ENCODE measurements around the gene DACH2.

The DACH2 gene

DNA sequence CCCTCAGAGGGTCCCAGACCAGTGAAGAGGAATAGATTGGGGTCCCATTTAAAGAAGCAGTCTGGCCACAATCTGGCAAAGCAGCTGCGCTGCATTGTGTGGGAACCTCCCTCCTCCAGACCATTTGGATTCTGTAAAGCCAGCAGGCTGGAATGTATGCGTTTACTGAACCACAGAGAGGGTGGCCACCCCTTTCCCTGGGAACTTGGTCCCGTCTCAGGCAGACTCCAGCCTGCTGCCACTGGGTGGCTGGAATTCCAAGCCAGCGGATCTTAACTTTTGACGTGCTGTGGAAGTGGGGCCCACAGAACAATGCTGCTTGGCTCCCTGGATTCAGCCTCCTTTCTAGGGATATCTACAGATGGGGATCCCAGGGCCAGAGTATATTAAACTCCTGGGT, 307.2 kb downstream of the DACH2 start:
- H3K4me2 ChIP-seq (ENCODE audit: low read length): no peak overlapping the region
- H2BK15ac ChIP-seq (replicated peaks; ENCODE audit: low read depth): no peak overlapping the region
- H3K79me2 ChIP-seq (ENCODE audit: control insufficient read depth, insufficient read depth, low read length): no peaks in the 10 kb centered on the region
- H3K36me3 ChIP-seq (ENCODE audit: control insufficient read depth, insufficient read depth, low read length): no peaks in the 10 kb centered on the region
- H4K8ac ChIP-seq (ENCODE audit: low read depth, low read length): no peak overlapping the region
- H3K27ac ChIP-seq (ENCODE audit: low read depth, low read length): no peak overlapping the region
- no peaks in the 10 kb centered on the region for H3K4me1 ChIP-seq (ENCODE audit: control insufficient read depth, low read depth, low read length)
- no peak overlapping the region for H2BK120ac ChIP-seq (ENCODE audit: low read depth, low read length)
- H3K23ac ChIP-seq (ENCODE audit: low read length): no peak overlapping the region
- H3K9ac ChIP-seq (ENCODE audit: low read length): no peak overlapping the region
- no peak overlapping the region for H3K4me3 ChIP-seq (ENCODE audit: low read length)
- H3K4ac ChIP-seq (ENCODE audit: low read depth, low read length): no peak overlapping the region
- no peak overlapping the region for H4K5ac ChIP-seq (ENCODE audit: low read length)
- H2BK5ac ChIP-seq (ENCODE audit: low read length): no peak overlapping the region
- H3K79me1 ChIP-seq (ENCODE audit: low read length): no peaks in the 10 kb centered on the region
- no peak overlapping the region for H3K56ac ChIP-seq (ENCODE audit: low read length)
- H2AK5ac ChIP-seq (ENCODE audit: low read length): no peak overlapping the region
- peak; percentile 14 for DNase-seq
- no peaks in the 10 kb centered on the region for H3K27me3 ChIP-seq (ENCODE audit: insufficient read depth, low read length, poor library complexity)
- no peak overlapping the region for H3K18ac ChIP-seq (ENCODE audit: low read length)
- WGBS (ENCODE audit: extremely low coverage, insufficient coverage, low lambda C conversion rate): no CpG with 5 or more reads among the region's 5 CpGs

DNA sequence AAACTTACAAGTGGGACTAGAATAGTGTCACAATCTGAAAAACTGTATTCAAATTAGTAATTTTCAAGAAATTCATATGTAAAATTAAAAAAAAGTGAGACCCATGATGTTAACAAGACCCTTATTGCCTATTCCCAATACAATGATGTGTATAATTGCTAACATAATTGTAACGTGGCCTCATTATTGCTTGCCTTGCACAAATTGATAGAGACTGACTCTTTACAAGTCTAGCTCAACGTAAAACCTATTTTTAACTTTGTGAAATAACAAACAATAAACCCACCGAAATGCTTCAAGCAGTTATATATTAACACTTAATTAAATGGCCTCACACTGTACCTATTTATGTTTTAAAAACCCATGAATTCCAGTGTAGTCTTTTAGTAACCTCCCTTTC, 312.5 kb downstream of the DACH2 start:
- H3K27me3 ChIP-seq (ENCODE audit: insufficient read depth, low read length, poor library complexity): no peaks in the 10 kb centered on the region
- H3K18ac ChIP-seq (ENCODE audit: low read length): no peak overlapping the region
- no peak overlapping the region for H3K4ac ChIP-seq (ENCODE audit: low read depth, low read length)
- H3K23ac ChIP-seq (ENCODE audit: low read length): no peak overlapping the region
- no peaks in the 10 kb centered on the region for H3K79me1 ChIP-seq (ENCODE audit: low read length)
- H2BK15ac ChIP-seq (replicated peaks; ENCODE audit: low read depth): no peak overlapping the region
- no peak overlapping the region for H3K27ac ChIP-seq (ENCODE audit: low read depth, low read length)
- no peak overlapping the region for H2BK5ac ChIP-seq (ENCODE audit: low read length)
- no peaks in the 10 kb centered on the region for H3K4me1 ChIP-seq (ENCODE audit: control insufficient read depth, low read depth, low read length)
- H4K8ac ChIP-seq (ENCODE audit: low read depth, low read length): no peak overlapping the region
- no peak for DNase-seq
- H3K4me2 ChIP-seq (ENCODE audit: low read length): no peak overlapping the region
- H3K36me3 ChIP-seq (ENCODE audit: control insufficient read depth, insufficient read depth, low read length): no peaks in the 10 kb centered on the region
- H2BK120ac ChIP-seq (ENCODE audit: low read depth, low read length): no peak overlapping the region
- no peak overlapping the region for H3K9ac ChIP-seq (ENCODE audit: low read length)
- no peak overlapping the region for H3K56ac ChIP-seq (ENCODE audit: low read length)
- no peak overlapping the region for H3K4me3 ChIP-seq (ENCODE audit: low read length)
- no peak overlapping the region for H2AK5ac ChIP-seq (ENCODE audit: low read length)
- no CpG with 5 or more reads among the region's 3 CpGs for WGBS (ENCODE audit: extremely low coverage, insufficient coverage, low lambda C conversion rate)
- H3K79me2 ChIP-seq (ENCODE audit: control insufficient read depth, insufficient read depth, low read length): no peaks in the 10 kb centered on the region
- H4K5ac ChIP-seq (ENCODE audit: low read length): no peak overlapping the region

DNA sequence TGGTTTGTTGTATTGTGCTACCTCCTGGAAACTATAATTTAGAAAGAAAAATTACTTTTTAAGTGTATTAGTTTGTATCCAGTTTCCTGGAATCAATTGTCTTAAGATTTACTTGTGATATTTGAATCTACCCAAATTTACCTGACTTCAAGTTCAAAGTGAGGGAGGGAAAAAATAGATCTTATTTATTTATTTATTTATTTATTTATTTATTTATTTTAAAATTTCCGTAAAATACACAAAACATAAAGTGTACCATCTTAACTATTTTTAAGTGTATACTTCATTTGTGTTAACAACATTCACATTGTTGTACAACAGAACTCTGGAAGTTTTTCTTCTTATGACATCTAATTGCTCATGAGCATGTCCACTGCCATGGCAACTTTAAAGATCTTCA, 356.0 kb downstream of the DACH2 start:
- Histone ChIP-seq H3K4me3 (ENCODE audit: low read length) (no peak overlapping the region), H3K56ac (ENCODE audit: low read length) (no peak overlapping the region), H3K4ac (ENCODE audit: low read depth, low read length) (no peak overlapping the region), H3K79me1 (ENCODE audit: low read length) (no peaks in the 10 kb centered on the region), H2BK5ac (ENCODE audit: low read length) (no peak overlapping the region), H3K36me3 (ENCODE audit: control insufficient read depth, insufficient read depth, low read length) (no peaks in the 10 kb centered on the region), H4K5ac (ENCODE audit: low read length) (no peak overlapping the region), H3K79me2 (ENCODE audit: control insufficient read depth, insufficient read depth, low read length) (no peaks in the 10 kb centered on the region), H3K9ac (ENCODE audit: low read length) (no peak overlapping the region), H3K18ac (ENCODE audit: low read length) (no peak overlapping the region), H4K8ac (ENCODE audit: low read depth, low read length) (no peak overlapping the region), H3K4me1 (ENCODE audit: control insufficient read depth, low read depth, low read length) (no peaks in the 10 kb centered on the region), H2BK15ac (replicated peaks; ENCODE audit: low read depth) (no peak overlapping the region), H3K23ac (ENCODE audit: low read length) (no peak overlapping the region), H2BK120ac (ENCODE audit: low read depth, low read length) (no peak overlapping the region), H2AK5ac (ENCODE audit: low read length) (no peak overlapping the region), H3K27me3 (ENCODE audit: insufficient read depth, low read length, poor library complexity) (no peaks in the 10 kb centered on the region), H3K27ac (ENCODE audit: low read depth, low read length) (no peak overlapping the region), H3K4me2 (ENCODE audit: low read length) (no peak overlapping the region)
- DNase-seq: no peak
- no CpG with 5 or more reads among the region's 1 CpG for WGBS (ENCODE audit: extremely low coverage, insufficient coverage, low lambda C conversion rate)

DNA sequence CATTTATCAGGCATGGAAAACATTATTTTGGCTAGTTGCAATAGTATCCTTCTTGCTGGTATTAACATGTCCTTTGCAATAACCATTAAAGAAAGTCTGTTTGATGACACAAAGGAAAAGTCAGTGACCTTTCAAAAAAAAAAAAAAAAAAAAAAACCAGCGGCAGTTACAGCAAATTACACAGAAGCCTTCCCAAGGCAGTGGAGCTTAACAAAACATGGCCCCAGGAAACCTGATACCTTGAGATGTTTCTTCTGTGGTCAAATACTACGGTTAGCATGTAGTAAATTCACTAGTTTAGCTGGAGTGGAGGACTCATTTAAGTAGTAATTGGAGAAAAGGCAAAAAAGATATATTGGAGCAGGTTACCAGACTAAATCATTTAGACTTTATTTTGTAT, 359.1 kb downstream of the DACH2 start:
- Histone ChIP-seq H3K23ac (ENCODE audit: low read length) (no peak overlapping the region), H3K27ac (ENCODE audit: low read depth, low read length) (no peak overlapping the region), H2BK120ac (ENCODE audit: low read depth, low read length) (no peak overlapping the region), H3K18ac (ENCODE audit: low read length) (no peak overlapping the region), H3K56ac (ENCODE audit: low read length) (no peak overlapping the region), H3K79me2 (ENCODE audit: control insufficient read depth, insufficient read depth, low read length) (no peaks in the 10 kb centered on the region), H3K4ac (ENCODE audit: low read depth, low read length) (no peak overlapping the region), H3K36me3 (ENCODE audit: control insufficient read depth, insufficient read depth, low read length) (no peaks in the 10 kb centered on the region), H3K27me3 (ENCODE audit: insufficient read depth, low read length, poor library complexity) (no peaks in the 10 kb centered on the region), H3K9ac (ENCODE audit: low read length) (no peak overlapping the region), H3K4me2 (ENCODE audit: low read length) (no peak overlapping the region), H3K4me1 (ENCODE audit: control insufficient read depth, low read depth, low read length) (no peaks in the 10 kb centered on the region), H2BK15ac (replicated peaks; ENCODE audit: low read depth) (no peak overlapping the region), H3K4me3 (ENCODE audit: low read length) (no peak overlapping the region), H4K8ac (ENCODE audit: low read depth, low read length) (no peak overlapping the region), H4K5ac (ENCODE audit: low read length) (no peak overlapping the region), H3K79me1 (ENCODE audit: low read length) (no peaks in the 10 kb centered on the region), H2AK5ac (ENCODE audit: low read length) (no peak overlapping the region), H2BK5ac (ENCODE audit: low read length) (no peak overlapping the region)
- no CpG with 5 or more reads among the region's 2 CpGs for WGBS (ENCODE audit: extremely low coverage, insufficient coverage, low lambda C conversion rate)
- DNase-seq: no peak

DNA sequence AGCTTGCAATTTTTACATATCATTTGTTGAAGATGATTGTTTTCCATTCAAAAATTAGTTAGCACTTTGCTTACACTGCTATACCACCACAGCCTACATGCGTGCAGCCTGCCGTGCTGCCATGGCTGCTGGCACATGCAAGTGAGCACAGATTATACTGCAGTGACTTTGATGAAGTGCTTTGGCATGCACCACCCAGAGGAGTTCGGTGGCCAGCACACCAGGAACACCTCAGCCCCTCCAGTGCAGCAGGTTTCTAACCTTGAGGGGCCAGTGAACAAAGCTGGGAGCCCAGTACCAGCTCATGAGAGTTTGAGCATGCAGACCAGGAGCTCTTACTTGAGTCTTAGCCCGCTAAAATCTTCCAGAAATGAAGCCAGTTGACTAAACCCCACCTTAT, 431.5 kb downstream of the DACH2 start:
- Histone ChIP-seq H3K18ac (ENCODE audit: low read length) (no peak overlapping the region), H2BK120ac (ENCODE audit: low read depth, low read length) (no peak overlapping the region), H2BK15ac (replicated peaks; ENCODE audit: low read depth) (no peak overlapping the region), H3K79me2 (ENCODE audit: control insufficient read depth, insufficient read depth, low read length) (no peaks in the 10 kb centered on the region), H4K8ac (ENCODE audit: low read depth, low read length) (no peak overlapping the region), H3K27ac (ENCODE audit: low read depth, low read length) (no peak overlapping the region), H2AK5ac (ENCODE audit: low read length) (no peak overlapping the region), H3K36me3 (ENCODE audit: control insufficient read depth, insufficient read depth, low read length) (no peaks in the 10 kb centered on the region), H4K5ac (ENCODE audit: low read length) (no peak overlapping the region), H3K56ac (ENCODE audit: low read length) (no peak overlapping the region), H3K4me3 (ENCODE audit: low read length) (no peak overlapping the region), H3K4ac (ENCODE audit: low read depth, low read length) (no peak overlapping the region), H3K79me1 (ENCODE audit: low read length) (no peaks in the 10 kb centered on the region), H3K4me2 (ENCODE audit: low read length) (no peak overlapping the region), H3K23ac (ENCODE audit: low read length) (no peak overlapping the region), H3K4me1 (ENCODE audit: control insufficient read depth, low read depth, low read length) (no peaks in the 10 kb centered on the region), H2BK5ac (ENCODE audit: low read length) (no peak overlapping the region), H3K27me3 (ENCODE audit: insufficient read depth, low read length, poor library complexity) (no peaks in the 10 kb centered on the region), H3K9ac (ENCODE audit: low read length) (no peak overlapping the region)
- no peak for DNase-seq
- no CpG with 5 or more reads among the region's 4 CpGs for WGBS (ENCODE audit: extremely low coverage, insufficient coverage, low lambda C conversion rate)

DNA sequence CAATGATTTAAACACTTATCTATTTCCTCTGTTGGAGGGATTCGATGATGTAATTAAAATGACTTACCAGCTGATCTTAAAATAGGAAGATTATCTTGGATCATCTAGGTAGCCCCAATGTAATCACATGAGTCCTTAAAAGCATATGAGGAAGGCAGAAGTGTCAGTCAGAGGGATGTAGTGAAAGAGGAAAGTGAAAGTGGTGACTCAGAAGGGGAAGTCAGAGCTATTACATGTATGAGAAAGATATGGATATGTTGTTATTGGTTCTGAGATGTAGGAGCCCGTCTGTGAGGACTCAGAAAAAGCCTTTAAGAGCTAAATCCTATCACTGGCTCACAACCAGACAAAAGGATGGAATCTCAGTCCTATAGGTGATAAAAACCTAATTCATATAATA, 456.4 kb downstream of the DACH2 start:
- H3K23ac ChIP-seq (ENCODE audit: low read length): no peak overlapping the region
- H2AK5ac ChIP-seq (ENCODE audit: low read length): no peak overlapping the region
- H3K27me3 ChIP-seq (ENCODE audit: insufficient read depth, low read length, poor library complexity): no peaks in the 10 kb centered on the region
- H3K56ac ChIP-seq (ENCODE audit: low read length): no peak overlapping the region
- H2BK120ac ChIP-seq (ENCODE audit: low read depth, low read length): no peak overlapping the region
- peak; percentile 2 for DNase-seq
- H3K79me1 ChIP-seq (ENCODE audit: low read length): no peaks in the 10 kb centered on the region
- H3K27ac ChIP-seq (ENCODE audit: low read depth, low read length): no peak overlapping the region
- no peak overlapping the region for H3K4me2 ChIP-seq (ENCODE audit: low read length)
- no peak overlapping the region for H3K4me3 ChIP-seq (ENCODE audit: low read length)
- H3K4ac ChIP-seq (ENCODE audit: low read depth, low read length): no peak overlapping the region
- H3K18ac ChIP-seq (ENCODE audit: low read length): no peak overlapping the region
- no peak overlapping the region for H4K5ac ChIP-seq (ENCODE audit: low read length)
- no peak overlapping the region for H3K9ac ChIP-seq (ENCODE audit: low read length)
- no peaks in the 10 kb centered on the region for H3K79me2 ChIP-seq (ENCODE audit: control insufficient read depth, insufficient read depth, low read length)
- no peaks in the 10 kb centered on the region for H3K4me1 ChIP-seq (ENCODE audit: control insufficient read depth, low read depth, low read length)
- H4K8ac ChIP-seq (ENCODE audit: low read depth, low read length): no peak overlapping the region
- H2BK5ac ChIP-seq (ENCODE audit: low read length): no peak overlapping the region
- H3K36me3 ChIP-seq (ENCODE audit: control insufficient read depth, insufficient read depth, low read length): no peaks in the 10 kb centered on the region
- no CpG with 5 or more reads among the region's 2 CpGs for WGBS (ENCODE audit: extremely low coverage, insufficient coverage, low lambda C conversion rate)
- no peak overlapping the region for H2BK15ac ChIP-seq (replicated peaks; ENCODE audit: low read depth)

All from mesendoderm (in vitro differentiated cells).